Chondrocyte (in vitro differentiated cells): Measurements from ENCODE around the gene NFIX. TPM values are rescaled to one million over a fixed set of nuclear protein-coding genes. Genes with fewer than 3 reads are reported as not detected.
A peak's percentile ranks its signal among the peaks of the same experiment; 100 is the strongest.
"Not testable (repeated sequence)": the region's sequence is repeated elsewhere in the genome, so short reads cannot be mapped to it uniquely, and the experiment has no call there.

ENCODE experiments used
- DNase-seq: peaks from one replicate; pipeline ENCODE4 v3.0.0; 2021; ENCODE audit warnings: mixed read lengths, low spot score
- H3K27ac Mint-ChIP-seq: one replicate; pipeline ENCODE4 v1.8.0; 2021; ENCODE audit warnings: mild to moderate bottlenecking, moderate library complexity, mixed read lengths; ENCODE audit not compliant: unreplicated experiment
- H3K27me3 Mint-ChIP-seq: 2 replicates; pipeline ENCODE4 v1.8.0; 2021; ENCODE audit warnings: low read depth, mixed read lengths
- H3K36me3 Mint-ChIP-seq: 2 replicates; pipeline ENCODE4 v1.8.0; 2021; ENCODE audit warnings: low read depth, mixed read lengths
- H3K4me1 Mint-ChIP-seq: 2 replicates; pipeline ENCODE4 v1.8.0; 2021; ENCODE audit warnings: low read depth, mild to moderate bottlenecking, mixed read lengths
- H3K4me3 Mint-ChIP-seq: one replicate; pipeline ENCODE4 v1.8.0; 2021; ENCODE audit warnings: mild to moderate bottlenecking, moderate library complexity, mixed read lengths; ENCODE audit not compliant: unreplicated experiment
- H3K9me3 Mint-ChIP-seq: 2 replicates; pipeline ENCODE4 v1.8.0; 2021; ENCODE audit warnings: low read depth, mixed read lengths
- total RNA-seq: library from RNA; stranded (reverse); gene quantifications from 3 replicates; pipeline ENCODE4 v1.2.1, GENCODE V29; 2021
- TF ChIP-seq, protein P1 (sequence below): fragments of 200-600 bp; sonication (generic); IDR thresholded peaks from 2 replicates; pipeline ENCODE4 v1.5.0; 2021; ENCODE audit warnings: antibody characterized with exemption, mild to moderate bottlenecking, moderate library complexity

Gene NFIX
- total RNA-seq, 1 donor from 2014 or later, result 98.9 TPM

DNA sequence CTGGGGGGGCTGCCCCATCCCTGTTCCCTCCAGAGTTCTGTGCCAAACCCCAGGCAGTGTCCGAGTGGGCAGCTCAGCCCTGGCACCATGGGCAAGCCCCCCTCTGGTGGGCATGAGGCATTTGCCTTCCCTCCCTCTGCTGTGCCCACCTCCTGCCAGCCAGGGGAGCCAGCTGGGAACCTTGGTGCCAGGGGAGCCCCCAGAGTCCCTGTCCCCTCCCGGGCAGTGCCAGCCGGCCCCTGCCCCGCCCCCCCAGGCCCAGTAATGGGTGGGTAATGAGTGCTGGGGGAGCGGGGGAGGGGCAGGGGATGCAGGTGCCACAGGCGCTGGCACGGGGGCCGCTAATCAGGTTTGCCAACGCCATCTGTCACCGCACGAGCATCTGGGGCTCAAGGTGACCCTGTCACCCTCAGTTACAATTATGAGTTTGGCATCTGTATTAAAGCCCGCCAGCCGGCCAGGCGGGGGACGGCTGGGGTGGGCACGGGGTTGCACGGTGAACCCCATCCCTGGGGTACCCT lies 20.0 kb upstream of the NFIX start:
- DNase-seq, result no peak
- H3K4me1 Mint-ChIP-seq, result peaks cover 8% of the 10 kb centered on the region
- no peak overlapping the region for H3K27ac Mint-ChIP-seq
- H3K36me3 Mint-ChIP-seq, result no peaks in the 10 kb centered on the region
- no peak overlapping the region for H3K4me3 Mint-ChIP-seq
- peaks cover 2% of the 10 kb centered on the region for H3K27me3 Mint-ChIP-seq
- H3K9me3 Mint-ChIP-seq, result no peaks in the 10 kb centered on the region
- TF ChIP-seq, protein P1, sequence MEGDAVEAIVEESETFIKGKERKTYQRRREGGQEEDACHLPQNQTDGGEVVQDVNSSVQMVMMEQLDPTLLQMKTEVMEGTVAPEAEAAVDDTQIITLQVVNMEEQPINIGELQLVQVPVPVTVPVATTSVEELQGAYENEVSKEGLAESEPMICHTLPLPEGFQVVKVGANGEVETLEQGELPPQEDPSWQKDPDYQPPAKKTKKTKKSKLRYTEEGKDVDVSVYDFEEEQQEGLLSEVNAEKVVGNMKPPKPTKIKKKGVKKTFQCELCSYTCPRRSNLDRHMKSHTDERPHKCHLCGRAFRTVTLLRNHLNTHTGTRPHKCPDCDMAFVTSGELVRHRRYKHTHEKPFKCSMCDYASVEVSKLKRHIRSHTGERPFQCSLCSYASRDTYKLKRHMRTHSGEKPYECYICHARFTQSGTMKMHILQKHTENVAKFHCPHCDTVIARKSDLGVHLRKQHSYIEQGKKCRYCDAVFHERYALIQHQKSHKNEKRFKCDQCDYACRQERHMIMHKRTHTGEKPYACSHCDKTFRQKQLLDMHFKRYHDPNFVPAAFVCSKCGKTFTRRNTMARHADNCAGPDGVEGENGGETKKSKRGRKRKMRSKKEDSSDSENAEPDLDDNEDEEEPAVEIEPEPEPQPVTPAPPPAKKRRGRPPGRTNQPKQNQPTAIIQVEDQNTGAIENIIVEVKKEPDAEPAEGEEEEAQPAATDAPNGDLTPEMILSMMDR, result no peak

DNA sequence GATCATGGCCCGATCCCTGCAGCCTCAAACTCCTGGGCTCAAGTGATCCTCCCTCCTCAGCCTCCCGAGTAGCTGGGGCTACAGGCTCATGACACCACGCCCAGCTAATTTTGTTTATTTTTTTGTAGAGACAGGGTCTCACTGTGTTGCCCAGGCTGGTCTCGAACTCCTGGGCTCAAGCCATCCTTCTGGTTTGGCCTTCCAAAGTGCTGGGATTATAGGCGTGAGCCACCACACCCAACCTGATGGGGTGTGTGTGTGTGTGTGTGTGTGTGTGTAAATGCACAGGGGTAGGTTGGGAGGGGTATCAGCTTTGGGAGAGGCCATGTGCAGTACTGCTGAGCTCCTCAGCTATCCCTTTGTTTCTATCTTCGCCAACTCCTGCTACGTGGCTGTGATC lies 19.2 kb upstream of the NFIX start:
- DNase-seq, H3K36me3 Mint-ChIP-seq: not testable (repeated sequence)

DNA sequence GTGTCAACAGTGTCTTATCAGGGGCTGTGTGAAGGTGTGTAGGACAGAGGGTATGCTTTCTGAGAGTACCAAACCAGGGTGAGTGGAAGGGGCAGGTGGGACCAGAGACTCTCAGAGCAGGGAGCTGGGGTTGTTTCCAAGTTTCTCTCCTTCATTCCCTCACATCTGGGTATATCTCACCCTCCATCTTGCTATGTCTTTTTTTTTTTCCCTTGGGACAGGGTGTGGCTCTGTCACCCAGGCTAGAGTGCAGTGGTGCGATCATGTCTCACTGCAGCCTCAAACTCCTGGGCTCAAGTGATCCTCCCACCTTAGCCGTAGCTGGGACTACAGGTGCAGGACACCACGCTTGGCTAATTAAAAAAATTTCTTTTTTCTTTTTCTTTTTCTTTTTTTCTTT lies 15.3 kb upstream of the NFIX start:
- H3K36me3 Mint-ChIP-seq, result no peaks in the 10 kb centered on the region
- DNase-seq, result no peak
- peaks cover 2% of the 10 kb centered on the region for H3K27me3 Mint-ChIP-seq
- TF ChIP-seq, protein P1, result no peak
- H3K4me1 Mint-ChIP-seq, result peaks cover 7% of the 10 kb centered on the region
- no peak overlapping the region for H3K4me3 Mint-ChIP-seq
- no peak overlapping the region for H3K27ac Mint-ChIP-seq
- H3K9me3 Mint-ChIP-seq, result no peaks in the 10 kb centered on the region

More for the DNA sequence above, 19.2 kb upstream of the NFIX start:
- not testable (repeated sequence) for H3K4me3 Mint-ChIP-seq, H3K9me3 Mint-ChIP-seq, H3K27ac Mint-ChIP-seq, H3K4me1 Mint-ChIP-seq, H3K27me3 Mint-ChIP-seq

DNA sequence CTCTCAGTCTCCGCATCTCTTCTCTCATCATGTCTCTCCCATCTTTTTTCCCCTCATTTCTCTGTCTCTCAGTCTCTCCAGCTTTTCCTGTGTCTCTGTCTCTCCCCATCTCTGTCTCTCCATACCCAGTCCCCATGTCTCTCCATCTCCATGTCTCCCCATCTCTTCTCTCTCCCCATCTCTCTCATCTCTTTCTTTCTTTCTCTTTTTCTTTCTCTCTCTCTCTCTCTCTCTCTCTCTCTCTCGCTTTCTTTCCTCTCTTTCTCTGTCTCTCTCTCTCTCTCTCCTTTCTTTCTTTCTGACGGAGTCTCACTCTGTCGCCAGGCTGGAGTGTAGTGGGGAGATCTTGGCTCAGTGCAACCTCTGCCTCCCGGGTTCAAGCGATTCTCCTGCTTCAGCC lies 12.6 kb upstream of the NFIX start:
- peaks cover 14% of the 10 kb centered on the region for H3K4me1 Mint-ChIP-seq
- no peak overlapping the region for H3K27ac Mint-ChIP-seq
- H3K36me3 Mint-ChIP-seq, result no peaks in the 10 kb centered on the region
- no peaks in the 10 kb centered on the region for H3K27me3 Mint-ChIP-seq
- H3K4me3 Mint-ChIP-seq, result no peak overlapping the region
- TF ChIP-seq, protein P1, result no peak
- no peaks in the 10 kb centered on the region for H3K9me3 Mint-ChIP-seq
- DNase-seq, result no peak

DNA sequence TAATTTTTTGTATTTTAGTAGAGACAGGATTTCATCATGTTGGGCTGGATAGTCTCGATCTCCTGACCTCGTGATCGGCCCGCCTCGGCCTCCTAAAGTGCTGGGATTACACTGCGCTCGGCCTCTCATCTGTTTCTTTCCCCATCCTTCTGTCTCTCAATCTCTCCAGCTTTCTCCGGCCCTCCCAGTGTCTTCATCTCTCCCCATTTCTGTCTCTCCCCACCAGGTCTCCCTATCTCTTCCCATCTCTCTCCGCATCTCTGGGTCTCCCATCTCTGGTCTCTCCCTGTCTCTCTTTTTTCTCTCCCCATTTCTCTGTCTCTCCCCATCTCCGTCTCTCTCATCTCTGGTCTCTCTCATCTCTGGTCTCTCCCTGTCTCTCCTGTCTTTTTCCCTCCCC lies 12.2 kb upstream of the NFIX start:
- peaks cover 10% of the 10 kb centered on the region for H3K4me1 Mint-ChIP-seq
- H3K4me3 Mint-ChIP-seq, result no peak overlapping the region
- no peak overlapping the region for H3K27ac Mint-ChIP-seq
- TF ChIP-seq, protein P1, result no peak
- no peaks in the 10 kb centered on the region for H3K9me3 Mint-ChIP-seq
- DNase-seq, result no peak
- no peaks in the 10 kb centered on the region for H3K36me3 Mint-ChIP-seq
- H3K27me3 Mint-ChIP-seq, result no peaks in the 10 kb centered on the region

DNA sequence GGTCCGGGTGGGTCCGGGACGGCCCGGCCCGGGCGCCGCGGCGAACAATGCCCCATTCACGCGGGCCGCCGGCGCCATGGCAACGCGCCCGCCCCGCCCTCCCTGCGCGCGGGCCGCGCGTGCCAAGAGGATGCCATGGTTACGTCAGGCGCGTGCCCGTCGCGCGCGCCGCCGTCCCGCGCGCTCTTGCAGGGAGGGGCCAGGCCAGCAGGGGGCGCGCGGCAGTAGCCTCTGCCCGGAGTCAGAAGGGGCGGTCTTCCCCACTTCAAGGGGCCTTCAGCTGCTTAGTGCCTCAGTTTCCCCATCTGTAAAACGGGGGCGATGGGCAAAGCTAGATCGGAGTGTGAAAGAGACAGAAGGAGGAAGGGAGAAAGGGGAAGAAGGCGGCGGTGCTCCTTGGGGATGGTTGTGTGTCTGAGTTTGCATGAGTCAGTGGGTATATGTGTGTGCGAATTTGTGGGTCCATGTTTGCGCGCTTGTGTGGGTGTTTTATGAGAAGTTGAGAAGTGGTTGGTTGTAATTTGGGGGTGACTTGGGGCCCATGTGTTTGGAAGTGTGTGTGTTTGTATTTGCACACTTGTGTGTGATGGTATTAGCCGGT lies 11.6 kb upstream of the NFIX start:
- Mint-ChIP-seq H3K27ac (no peak overlapping the region), H3K4me3 (no peak overlapping the region), H3K36me3 (no peaks in the 10 kb centered on the region), H3K9me3 (no peaks in the 10 kb centered on the region), H3K27me3 (no peaks in the 10 kb centered on the region), H3K4me1 (peaks cover 9% of the 10 kb centered on the region)
- DNase-seq, result no peak
- TF ChIP-seq, protein P1, result peak; percentile 98
